Hindlimb muscle (tissue), 1 donor: ENCODE results near the gene DEFB121. TPM values are rescaled to one million over a fixed set of nuclear protein-coding genes. Genes with fewer than 3 reads are reported as not detected.
"Not testable (repeated sequence)": the region's sequence is repeated elsewhere in the genome, so short reads cannot be mapped to it uniquely, and the experiment has no call there.

Experiments used
- DNase-seq: peaks from one replicate; pipeline ENCODE4 v3.0.0-alpha.2; 2013
- polyA plus RNA-seq: library from polyadenylated mRNA; unstranded; fragments of 120-200 nt; gene quantifications from one replicate; pipeline ENCODE4 v1.2.1, GENCODE V29; 2013; ENCODE audit not compliant: insufficient read length

DEFB121 gene, protein sequence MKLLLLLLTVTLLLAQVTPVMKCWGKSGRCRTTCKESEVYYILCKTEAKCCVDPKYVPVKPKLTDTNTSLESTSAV
- polyA plus RNA-seq, result not detected

DNA sequence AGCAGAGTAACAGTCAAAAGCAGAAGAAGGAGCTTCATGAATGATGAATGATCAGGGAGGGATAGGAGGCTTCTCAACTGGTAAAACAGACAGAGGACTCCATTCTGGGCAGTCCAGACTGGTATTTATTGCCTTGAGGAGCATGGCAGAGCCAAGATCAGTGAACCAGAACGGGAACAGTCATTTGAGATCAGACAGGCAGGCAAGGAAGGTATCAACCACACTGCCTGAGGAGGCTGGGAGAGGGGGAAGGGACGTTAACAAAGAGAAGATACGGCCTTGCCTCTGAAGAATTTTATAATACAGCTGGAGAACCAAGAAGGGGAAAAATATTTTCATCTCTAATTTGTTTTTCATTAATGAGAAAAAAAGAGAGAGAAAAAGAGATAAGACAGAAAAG lies at the start of gene DEFB121:
Gene DEFB121, minus strand, starts transcription at position 101 of the 400 bp plus-strand sequence. Its CDS starts 63 bp downstream, at position 38.
- DNase-seq, result no peak

GRCh38 chr20:31454361-31454760 lies 48.3 kb upstream of the DEFB121 start:
- DNase-seq, result no peak

DNA sequence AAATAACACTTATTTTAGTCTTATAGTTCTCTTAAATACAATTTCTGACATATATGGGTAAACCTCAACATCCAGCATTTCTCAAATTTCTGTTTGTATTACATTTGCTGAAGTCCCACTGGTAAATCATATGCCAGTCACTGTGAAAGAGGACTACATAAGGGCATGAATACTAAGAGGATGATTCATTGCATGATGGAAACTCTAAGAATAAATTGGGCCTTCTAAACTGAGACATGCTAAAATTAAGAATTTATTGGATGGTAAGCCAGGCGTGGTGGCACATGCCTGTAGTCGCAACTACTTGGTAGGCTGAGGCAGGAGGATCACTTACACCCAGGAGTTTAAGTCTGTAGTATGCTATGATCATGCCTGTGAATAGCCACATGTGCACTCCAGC lies 46.6 kb upstream of the DEFB121 start:
- DNase-seq, result no peak

DNA sequence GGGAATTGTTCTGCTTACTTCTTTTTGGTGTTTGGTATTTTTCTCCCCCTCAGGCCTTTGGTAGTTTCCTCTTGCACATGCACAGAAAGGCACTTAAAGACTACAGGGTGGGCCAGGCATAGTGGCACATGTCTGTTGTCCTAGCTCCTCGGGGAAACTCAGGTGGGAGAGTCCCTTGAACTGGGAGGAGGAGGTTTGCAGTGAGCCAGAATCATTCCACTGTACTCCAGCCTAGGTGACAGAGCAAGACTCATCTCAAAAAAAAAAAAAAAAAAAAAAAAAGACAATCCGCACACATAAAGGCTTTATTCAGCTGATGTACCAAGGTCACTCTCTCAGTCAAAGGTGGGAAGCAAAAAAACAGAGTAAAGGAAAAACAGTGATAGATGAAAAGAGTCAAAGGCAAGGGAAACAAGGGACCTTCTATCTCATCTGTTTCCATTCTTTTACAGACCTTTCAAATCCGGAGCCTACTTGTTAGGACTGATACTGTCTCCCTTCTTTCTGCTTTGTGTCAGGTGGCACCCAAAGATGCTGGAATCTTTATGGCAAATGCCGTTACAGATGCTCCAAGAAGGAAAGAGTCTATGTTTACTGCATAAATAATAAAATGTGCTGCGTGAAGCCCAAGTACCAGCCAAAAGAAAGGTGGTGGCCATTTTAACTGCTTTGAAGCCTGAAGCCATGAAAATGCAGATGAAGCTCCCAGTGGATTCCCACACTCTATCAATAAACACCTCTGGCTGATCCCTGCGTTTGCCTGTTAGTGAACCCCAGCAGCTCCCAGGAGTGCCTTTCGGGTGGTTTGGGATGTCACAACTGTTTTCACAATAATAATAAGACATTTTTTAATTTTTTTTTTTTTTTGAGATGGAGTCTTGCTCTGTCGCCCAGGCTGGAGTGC lies 43.7 kb upstream of the DEFB121 start:
- DNase-seq, result no peak

DNA sequence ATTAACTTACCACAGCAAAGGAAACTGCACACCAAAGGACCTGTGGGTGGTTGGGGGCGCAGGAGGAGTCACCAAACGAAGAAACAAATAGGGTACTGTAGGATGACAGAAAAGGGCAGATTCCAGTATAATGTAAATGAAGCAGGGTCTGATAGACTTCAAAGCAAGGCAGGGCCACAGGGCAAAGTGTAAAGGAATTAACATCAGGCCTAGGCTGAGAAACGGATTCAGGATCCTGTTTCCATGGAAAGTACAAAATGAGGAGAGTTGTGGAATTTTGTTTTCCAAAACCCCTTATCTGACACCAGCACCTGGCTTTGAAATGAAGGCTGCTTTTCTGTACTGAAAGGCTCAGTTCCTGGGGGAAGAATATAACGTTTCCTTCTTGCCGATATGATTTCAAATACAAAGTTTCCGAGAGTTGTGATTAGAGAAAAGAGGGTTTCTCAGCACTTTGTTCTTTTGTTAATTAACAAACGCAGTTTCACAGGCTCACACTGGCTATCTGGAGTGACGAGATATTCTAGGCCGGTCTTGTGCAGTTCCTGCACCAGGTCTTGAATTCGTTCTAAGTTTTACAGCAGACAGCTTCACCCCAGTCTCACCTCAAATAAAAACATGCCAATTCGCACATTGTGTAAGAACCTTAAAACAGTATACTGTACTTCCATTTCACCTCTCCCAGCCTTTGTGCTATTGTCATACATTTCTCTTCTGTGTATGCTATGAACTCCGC lies 40.2 kb upstream of the DEFB121 start:
- no peak for DNase-seq

GRCh38 chr20:31440012-31440659 lies 34.1 kb upstream of the DEFB121 start, which contains the start of gene DEFB123:
Gene DEFB123 (plus strand): TSS chr20:31440632. CDS start chr20:31440699, 67 bp downstream.
- no peak for DNase-seq

- DNase-seq, result no peak
These were observed 24.6 kb upstream of the DEFB121 start for GRCh38 chr20:31430568-31431115.

DNA sequence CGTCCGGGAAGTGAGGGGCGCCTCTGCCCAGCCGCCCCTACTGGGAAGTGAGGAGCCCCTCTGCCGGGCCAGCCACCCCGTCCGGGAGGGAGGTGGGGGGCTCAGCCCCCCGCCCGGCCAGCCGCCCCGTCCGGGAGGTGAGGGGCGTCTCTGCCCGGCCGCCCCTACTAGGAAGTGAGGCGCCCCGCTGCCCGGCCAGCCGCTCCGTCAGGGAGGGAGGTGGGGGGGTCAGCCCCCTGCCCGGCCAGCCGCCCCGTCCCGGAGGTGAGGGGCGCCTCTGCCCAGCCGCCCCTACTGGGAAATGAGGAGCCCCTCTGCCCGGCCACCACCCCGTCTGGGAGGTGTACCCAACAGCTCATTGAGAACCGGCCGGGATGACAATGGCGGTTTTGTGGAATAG lies 21.6 kb upstream of the DEFB121 start:
- DNase-seq, result not testable (repeated sequence)

DNA sequence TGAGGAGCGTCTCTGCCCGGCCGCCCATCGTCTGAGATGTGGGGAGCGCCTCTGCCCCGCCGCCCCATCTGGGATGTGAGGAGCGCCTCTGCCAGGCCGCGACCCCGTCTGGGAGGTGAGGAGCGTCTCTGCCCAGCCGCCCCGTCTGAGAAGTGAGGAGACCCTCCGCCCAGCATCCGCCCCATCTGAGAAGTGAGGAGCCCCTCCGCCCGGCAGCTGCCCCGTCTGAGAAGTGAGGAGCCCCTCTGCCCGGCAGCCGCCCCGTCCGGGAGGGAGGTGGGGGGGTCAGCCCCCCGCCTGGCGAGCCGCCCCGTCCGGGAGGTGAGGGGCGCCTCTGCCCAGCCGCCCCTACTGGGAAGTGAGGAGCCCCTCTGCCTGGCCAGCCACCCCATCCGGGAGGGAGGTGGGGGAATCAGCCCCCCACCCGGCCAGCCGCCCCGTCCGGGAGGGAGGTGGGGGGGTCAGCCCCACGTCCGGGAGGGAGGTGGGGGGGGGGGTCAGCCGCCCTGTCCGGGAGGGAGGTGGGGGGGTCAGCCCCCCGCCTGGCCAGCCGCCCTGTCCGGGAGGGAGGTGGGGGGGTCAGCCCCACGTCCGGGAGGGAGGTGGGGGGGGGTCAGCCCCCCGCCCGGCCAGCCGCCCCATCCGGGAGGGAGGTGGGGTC lies 21.0 kb upstream of the DEFB121 start:
- DNase-seq, result not testable (repeated sequence)

- DNase-seq, result no peak
These were observed 19.8 kb upstream of the DEFB121 start for GRCh38 chr20:31425797-31426196.

DNA sequence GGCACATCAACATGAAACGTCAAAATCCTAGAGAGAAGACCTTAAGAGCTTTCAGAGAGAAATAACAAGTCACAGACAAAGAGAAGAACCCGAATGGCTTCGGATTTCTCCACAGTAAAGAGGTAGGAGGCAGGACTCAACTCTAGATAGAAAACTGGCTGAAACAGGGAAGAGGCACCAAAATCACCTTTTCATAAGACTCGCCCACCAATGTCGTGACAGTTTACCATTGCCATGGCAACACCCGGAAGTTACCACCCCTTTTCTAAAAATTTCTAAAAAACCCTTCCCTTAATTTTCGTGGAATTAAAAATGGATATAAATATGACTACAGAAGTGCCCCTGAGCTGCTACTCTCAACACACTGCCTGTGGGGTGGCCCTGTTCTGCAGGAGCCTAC lies 12.3 kb upstream of the DEFB121 start:
- no peak for DNase-seq

DNA sequence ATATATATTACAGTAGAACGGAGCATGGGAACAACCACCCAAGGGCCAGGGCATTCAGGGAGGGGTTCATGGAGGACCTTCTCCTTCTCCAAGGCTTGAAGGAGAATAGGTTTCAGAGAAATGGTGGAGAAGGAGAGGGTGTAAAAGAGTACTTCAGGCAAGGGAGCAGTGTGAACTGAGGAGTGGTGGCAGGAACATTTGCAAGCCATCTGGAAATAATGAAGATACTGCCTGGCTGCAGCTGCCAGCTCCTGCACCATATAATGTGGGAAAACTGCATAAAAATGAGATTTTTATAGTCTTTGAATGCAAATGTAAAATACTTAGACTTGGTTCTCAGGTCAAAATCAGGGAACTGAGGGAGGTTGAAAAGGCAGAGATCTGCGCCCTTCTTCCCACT lies 9.6 kb upstream of the DEFB121 start:
- no peak for DNase-seq

- no peak for DNase-seq
These were observed 8.4 kb upstream of the DEFB121 start for GRCh38 chr20:31414381-31414780.

GRCh38 chr20:31410011-31410410 lies 4.0 kb upstream of the DEFB121 start:
- DNase-seq, result no peak

DNA sequence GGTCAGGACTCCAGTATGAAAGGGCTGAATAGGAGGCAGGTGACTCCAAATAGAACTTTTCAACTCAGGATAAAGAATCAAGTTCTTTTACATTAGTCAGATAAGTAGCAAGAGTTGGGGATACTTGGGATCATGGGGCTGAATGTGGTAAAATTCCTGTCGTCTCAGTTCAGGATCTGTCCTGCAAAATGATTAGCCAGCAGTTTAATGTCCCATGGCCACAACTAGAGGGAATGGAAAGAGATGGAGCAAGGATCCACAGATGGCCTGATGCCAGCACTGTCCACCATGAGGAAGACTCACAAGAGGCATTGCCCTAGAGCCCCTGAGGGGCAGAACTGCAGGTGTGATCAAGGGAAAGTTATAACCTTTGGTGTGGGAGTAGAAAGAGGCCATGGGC lies 2.1 kb downstream of the DEFB121 start:
- no peak for DNase-seq

- no peak for DNase-seq
These were observed 11.1 kb downstream of the DEFB121 start for GRCh38 chr20:31394900-31395299.

- no peak for DNase-seq
These were observed 13.2 kb downstream of the DEFB121 start for GRCh38 chr20:31392836-31393235.

DNA sequence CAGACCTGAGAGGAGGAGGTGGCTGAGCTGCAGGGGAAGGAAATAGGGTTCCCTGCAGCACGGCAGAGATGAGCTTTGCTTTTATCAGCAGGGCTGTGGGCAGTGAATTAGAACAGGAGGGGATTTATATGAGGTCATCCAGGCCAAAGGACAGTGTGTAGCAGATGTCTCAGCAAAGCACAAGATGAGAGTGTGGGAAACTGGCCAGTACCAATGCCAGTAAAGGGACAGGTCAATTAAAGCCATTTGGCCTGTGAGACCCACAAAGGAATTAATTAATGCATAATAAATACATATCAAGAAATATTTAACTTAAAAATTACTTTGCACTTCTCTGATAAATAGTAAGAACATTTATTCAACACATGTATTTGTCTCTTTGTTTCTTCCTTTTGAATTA lies 15.5 kb downstream of the DEFB121 start, which contains the start of gene DEFB119:
Gene DEFB119, minus strand, starts transcription at position 101 of the 400 bp plus-strand sequence. CDS start 107 bp downstream, outside the sequence.
- no peak for DNase-seq

DNA sequence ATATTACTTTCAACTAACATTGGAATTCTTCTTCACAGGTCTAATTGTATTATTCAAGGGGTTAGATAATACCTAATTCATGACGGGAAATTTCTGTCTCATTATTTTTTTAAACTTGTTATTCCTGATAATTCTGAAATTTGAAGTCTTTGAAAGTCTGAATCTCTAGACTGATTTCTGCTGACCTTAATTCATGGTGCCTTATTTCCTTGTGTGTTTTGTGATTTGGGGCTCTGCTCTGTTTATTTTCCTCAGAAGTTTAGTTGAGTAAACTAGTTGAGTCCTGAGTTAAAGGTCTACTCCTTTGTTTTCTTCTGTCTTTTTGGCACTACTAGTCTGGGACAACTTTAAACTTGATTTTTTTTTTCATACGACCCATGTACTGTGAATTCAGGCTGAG lies 31.7 kb downstream of the DEFB121 start:
- DNase-seq, result no peak

DNA sequence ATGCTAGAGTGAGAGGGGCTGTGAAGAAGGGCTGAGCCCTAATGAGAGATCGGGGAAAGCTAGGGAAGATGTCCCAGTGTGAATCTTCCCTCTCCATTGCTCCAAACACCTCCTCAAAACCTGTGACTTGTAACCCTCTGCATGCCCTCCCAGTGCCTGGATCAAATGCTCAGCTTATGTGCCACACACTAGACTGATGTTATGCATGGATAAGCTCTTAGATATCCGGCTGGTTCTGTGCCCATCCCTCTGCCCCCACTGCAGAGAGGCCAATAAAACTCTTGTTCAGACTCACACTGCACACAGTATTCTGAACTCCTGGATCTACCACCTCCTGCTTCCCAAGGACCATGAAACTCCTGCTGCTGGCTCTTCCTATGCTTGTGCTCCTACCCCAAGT lies 37.7 kb downstream of the DEFB121 start, which contains the start of gene DEFB118:
Gene DEFB118, plus strand, starts transcription at position 301 of the 400 bp plus-strand sequence. Its CDS starts 50 bp downstream, at position 351.
- no peak for DNase-seq

- not testable (repeated sequence) for DNase-seq
These were observed 41.7 kb downstream of the DEFB121 start for GRCh38 chr20:31364272-31364671.

GRCh38 chr20:31363295-31363694 lies 42.7 kb downstream of the DEFB121 start:
- no peak for DNase-seq
